Urothelium cell line (cell line): ENCODE data around the gene ABCD1.
"Not testable (repeated sequence)": the region's sequence is repeated elsewhere in the genome, so short reads cannot be mapped to it uniquely, and the experiment has no call there.

Source experiments
- DNase-seq: peaks from one replicate; pipeline ENCODE4 v3.0.0; 2011; ENCODE audit warnings: low spot score, mixed read lengths
- FAIRE-seq: peaks from 2 replicates; lab custom pipeline; 2011; peaks lifted over from hg19 to GRCh38; lab: Jason Lieb, UNC

The ABCD1 gene

DNA sequence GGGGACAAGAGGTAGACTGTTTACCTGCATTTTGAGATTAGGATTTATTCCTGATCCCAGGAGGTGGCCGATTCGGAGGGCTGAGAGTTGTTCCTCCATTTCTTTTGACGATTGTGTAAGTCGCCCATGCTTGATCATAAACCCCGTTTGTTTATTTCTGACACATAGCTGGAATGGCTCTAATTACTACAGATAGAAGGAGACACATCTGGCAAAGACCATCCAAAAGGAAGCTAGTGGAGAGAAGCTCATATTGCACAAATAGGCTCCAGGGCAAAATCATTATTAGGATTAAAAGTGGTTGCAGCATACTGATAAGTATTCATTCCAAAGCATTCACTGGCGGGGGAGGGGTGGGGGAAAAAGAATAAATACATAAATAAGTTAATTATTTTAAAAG lies 22.3 kb downstream of the ABCD1 start:
- not testable (repeated sequence) for FAIRE-seq, DNase-seq

GRCh38 chrX:153749017-153749416 lies 24.4 kb downstream of the ABCD1 start:
- not testable (repeated sequence) for DNase-seq, FAIRE-seq

DNA sequence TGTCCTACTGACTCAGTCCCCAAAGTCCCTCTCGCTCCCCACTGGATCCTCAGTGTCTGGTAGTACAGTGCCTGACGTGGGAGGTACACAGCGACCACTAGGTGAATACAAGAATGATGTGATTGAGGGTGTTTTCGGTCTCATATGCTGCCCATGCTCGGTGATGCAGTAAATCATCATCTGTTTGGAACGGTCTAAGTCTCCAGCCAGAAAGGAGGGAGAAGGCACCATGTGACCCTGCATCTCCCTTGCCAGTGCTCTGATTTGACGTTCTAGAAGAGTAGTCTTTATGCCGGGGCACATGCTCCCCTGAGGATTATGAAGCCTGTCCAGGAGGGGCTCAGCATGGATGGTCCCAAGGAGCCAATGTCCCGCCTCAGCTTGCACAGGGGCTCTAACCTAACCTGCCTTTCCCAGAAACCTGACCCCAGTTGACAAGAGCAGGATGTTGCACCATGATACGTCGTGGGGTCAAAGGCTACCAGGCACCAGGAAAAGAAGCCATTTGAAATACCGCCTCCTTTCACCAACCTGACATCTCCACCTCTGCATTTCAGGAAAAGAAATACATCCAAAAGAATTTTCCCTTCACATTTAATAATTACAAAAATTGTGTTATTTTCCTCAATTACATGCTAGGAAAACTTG lies 25.6 kb downstream of the ABCD1 start:
- FAIRE-seq (no peak), DNase-seq (no peak)

DNA sequence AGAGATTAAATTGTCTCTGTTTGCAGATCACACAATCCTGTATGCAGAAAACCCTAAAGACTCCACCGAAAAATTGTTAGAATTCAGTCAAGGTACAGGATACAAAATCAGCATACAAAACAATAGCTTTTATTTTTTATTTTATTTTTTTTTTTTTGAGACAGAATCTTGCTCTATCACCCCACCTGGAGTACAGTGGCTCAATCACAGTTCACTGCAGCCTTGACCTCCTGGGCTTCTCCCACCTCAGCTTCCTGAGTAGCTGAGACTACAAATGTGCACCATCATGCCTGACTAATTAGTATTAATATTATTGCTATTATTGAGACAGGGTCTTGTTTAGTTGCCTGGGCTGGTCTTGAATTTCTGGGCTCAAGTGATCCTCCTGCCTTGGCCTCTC lies 30.5 kb downstream of the ABCD1 start:
- no peak for FAIRE-seq
- DNase-seq = no peak

DNA sequence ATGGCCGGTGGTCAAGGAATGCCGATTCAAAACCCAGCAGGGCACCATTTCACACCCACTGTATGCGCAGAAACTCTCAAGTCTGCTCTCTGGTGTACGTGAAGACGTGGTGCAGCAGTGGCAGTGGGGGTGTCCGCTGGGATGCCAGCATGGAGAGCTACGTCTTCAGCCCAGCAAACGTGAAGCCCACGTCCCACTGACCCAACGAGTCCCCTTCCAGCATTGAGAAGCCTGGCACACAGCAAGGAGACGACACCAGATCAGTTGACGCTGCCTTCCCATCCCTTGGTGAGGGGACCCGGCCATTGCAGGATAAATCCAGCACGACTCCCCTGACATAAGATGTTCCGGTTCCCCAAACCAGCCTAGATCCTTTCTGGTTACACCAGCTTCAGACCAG lies 37.2 kb downstream of the ABCD1 start:
- FAIRE-seq = no peak
- no peak for DNase-seq

GRCh38 chrX:153762626-153763173 lies 38.0 kb downstream of the ABCD1 start:
- no peak for DNase-seq

GRCh38 chrX:153763298-153763932 lies 38.8 kb downstream of the ABCD1 start:
- no peak for FAIRE-seq
- DNase-seq = no peak

More at GRCh38 chrX:153762626-153763173, 38.0 kb downstream of the ABCD1 start:
- no peak for FAIRE-seq

DNA sequence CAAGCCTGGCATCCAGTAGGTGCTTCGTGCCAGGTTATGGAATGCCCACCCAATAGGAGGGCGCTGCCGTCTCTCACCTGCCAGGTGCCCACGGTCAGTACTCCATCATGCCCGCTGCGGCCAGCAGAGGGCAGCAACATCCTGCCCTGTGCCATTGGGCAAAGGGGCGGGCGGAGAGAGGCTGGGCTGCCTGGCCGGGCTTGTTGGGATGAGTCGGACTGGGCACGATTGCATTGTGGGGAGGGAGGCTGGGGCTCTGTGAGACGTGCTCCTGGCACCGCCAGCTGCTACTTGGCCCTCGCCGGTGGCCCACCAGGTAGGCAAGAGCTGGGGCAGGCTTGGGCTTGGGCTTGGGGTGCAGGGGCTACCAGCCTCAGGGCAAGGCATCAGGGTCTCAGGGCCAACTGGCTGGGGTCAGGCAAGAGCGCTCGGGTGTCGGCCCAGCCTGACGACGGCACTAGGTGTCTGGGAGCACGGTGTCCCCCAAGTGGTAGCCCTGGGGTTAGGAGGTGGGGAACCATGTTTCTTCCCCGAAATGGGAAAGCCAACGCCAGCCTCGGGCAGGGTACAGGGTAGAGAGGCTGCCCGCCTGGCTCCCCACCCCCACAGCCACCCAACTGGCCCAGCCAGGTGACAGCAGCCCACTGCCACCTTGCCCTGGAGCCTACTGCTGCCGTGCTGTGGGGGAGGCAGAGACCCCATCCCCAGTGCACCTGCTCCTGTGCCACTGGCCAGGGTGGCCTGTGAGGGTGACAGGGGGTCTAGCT lies 39.5 kb downstream of the ABCD1 start, which contains the start of gene PLXNB3:
PLXNB3 (plus strand) TSS at position 261 of the 767 bp plus-strand sequence. CDS start 1,287 bp downstream, outside the sequence.
- FAIRE-seq (peak; percentile 74), DNase-seq (peak; percentile 89)

DNA sequence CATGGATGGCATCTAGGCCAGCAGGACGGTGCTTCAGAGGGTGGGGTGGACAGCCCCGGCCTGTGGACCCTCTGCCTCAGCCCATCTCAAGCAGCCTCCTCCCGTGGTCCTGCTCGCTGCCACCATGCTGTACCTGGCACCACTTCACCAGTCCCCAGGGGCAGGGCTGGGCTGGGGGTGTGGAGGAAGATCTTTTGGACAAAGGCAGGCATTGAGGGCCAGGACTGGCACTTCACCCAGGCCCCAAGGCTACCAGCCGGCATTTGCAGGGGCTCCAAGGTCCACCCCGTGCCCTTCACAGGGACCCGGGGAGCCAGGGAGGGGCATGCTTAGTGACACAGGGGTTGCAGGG lies 40.1 kb downstream of the ABCD1 start:
- no peak for DNase-seq
- no peak for FAIRE-seq

GRCh38 chrX:153765138-153766079 lies 40.8 kb downstream of the ABCD1 start:
- peak; percentile 41 for DNase-seq
- FAIRE-seq = no peak

- no peak for FAIRE-seq
- DNase-seq = peak; percentile 80
Measured at GRCh38 chrX:153766098-153766817, 41.6 kb downstream of the ABCD1 start.

- DNase-seq (no peak), FAIRE-seq (no peak)
Measured at GRCh38 chrX:153766871-153767673, 42.4 kb downstream of the ABCD1 start.

GRCh38 chrX:153767674-153768055 lies 43.0 kb downstream of the ABCD1 start:
- no peak for FAIRE-seq
- no peak for DNase-seq

- DNase-seq (no peak), FAIRE-seq (no peak)
Measured at GRCh38 chrX:153768311-153769157, 43.9 kb downstream of the ABCD1 start.

GRCh38 chrX:153769158-153769864 lies 44.7 kb downstream of the ABCD1 start:
- DNase-seq = no peak

DNA sequence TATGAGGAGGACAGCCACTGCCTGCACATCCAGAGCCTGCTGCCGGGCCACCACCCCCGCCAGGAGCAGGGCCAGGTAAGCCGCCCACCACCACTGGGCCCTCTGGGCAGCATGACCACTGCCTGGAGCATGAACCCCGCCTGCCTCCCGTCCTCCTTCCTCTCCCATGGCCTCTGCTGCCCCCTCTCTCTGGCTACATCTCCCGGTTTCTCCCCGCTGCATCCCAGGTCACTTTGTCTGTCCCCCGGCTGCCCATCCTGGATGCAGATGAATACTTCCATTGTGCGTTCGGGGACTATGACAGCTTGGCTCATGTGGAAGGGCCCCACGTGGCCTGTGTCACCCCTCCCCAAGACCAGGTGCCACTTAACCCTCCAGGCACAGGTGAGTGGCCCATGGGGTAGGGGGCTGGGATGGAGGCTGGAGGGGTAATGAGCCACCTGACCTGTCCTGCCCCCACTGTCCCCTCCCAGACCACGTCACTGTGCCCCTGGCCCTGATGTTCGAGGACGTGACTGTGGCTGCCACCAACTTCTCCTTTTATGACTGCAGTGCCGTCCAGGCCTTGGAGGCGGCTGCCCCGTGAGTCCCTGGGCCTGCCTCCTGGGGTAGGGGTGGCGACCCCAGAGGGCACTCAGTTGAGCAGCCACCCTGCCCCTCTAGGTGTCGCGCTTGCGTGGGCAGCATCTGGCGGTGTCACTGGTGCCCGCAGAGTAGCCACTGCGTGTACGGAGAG lies 45.4 kb downstream of the ABCD1 start:
- no peak for FAIRE-seq
- DNase-seq = no peak

More at GRCh38 chrX:153769158-153769864, 44.7 kb downstream of the ABCD1 start:
- no peak for FAIRE-seq
